GM12878 (cell line): ENCODE data around the gene PARS2. TPM values are rescaled to one million over a fixed set of nuclear protein-coding genes. Genes with fewer than 3 reads are reported as not detected.

ENCODE experiments used
- ATAC-seq: fragments of 200-7000 bp; cut with Tn5 transposase; 3 replicates; pipeline ENCODE4 v1.9.1; 2020; ENCODE audit warnings: mild to moderate bottlenecking, moderate library complexity
- BruUV-seq: library from RNA; stranded (reverse); fragments of 400-500 nt; replicated peaks from 2 replicates; lab custom pipeline; 2021; lab: Mats Ljungman, UMichigan
- CTCF ChIA-PET: fragments of 300-600 bp; sonication (Branson Sonifier 250); formaldehyde crosslinking; extraction: SDS; loops from one replicate; lab custom pipeline; 2021; ENCODE audit warnings: inconsistent platforms; lab: Yijun Ruan, JAX
- POLR2A ChIA-PET: fragments of 350-600 bp; formaldehyde crosslinking; extraction: SDS; loops from one replicate; lab custom pipeline; 2021; ENCODE audit warnings: inconsistent platforms; lab: Charles Lee
- RAD21 ChIA-PET: fragments of 300-600 bp; sonication (Branson Sonifier 250); formaldehyde crosslinking; loops from one replicate; lab custom pipeline; 2023; ENCODE audit warnings: antibody characterized with exemption; ENCODE audit not compliant: unreplicated experiment; lab: Charles Lee
- SMC1A ChIA-PET: fragments of 300-600 bp; sonication (Branson Sonifier 250); formaldehyde crosslinking; loops from one replicate; lab custom pipeline; 2023; ENCODE audit not compliant: unreplicated experiment, uncharacterized antibody; lab: Charles Lee
- DNase-seq: peaks from one replicate; pipeline ENCODE4 v3.0.0-alpha.2; 2011; ENCODE audit warnings: low read depth, low spot score
- FAIRE-seq: peaks from 3 replicates; lab custom pipeline; 2011; peaks lifted over from hg19 to GRCh38; lab: Jason Lieb, UNC
- H2AFZ ChIP-seq: 2 replicates; pipeline ENCODE4 v1.6.0; 2011; ENCODE audit warnings: low read depth, low read length, control low read depth; ENCODE audit not compliant: control insufficient read depth
- H3K27ac ChIP-seq: 2 replicates; pipeline ENCODE4 v1.5.1; 2011; ENCODE audit warnings: control low read depth; ENCODE audit not compliant: control insufficient read depth, insufficient read depth
- H3K27me3 ChIP-seq, 2 experiments: replicated peaks in 1 of 2; 2 replicates each; pipeline versions ENCODE4 v1.6.0 to v1.6.1; 2011; ENCODE audit warnings: low read length in 1 of 2; ENCODE audit not compliant: control insufficient read depth in 2 of 2, insufficient read depth in 2 of 2
- H3K36me3 ChIP-seq, 2 experiments: 2 replicates each; pipeline ENCODE4 v1.5.1; 2011; ENCODE audit warnings: low read length in 1 of 2; ENCODE audit not compliant: control insufficient read depth in 2 of 2, insufficient read depth in 2 of 2
- H3K4me1 ChIP-seq: 2 replicates; pipeline ENCODE4 v1.6.1; 2011; ENCODE audit warnings: mild to moderate bottlenecking, low read length, moderate library complexity, mixed read lengths; ENCODE audit not compliant: control insufficient read depth, insufficient read depth
- H3K4me2 ChIP-seq: 2 replicates; pipeline ENCODE4 v1.6.0; 2011; ENCODE audit warnings: control low read depth; ENCODE audit not compliant: control insufficient read depth, insufficient read depth
- H3K4me3 ChIP-seq: fragments of 200-600 bp; sonication (generic); 2 replicates; pipeline ENCODE4 v1.5.1; 2016
- H3K79me2 ChIP-seq: 2 replicates; pipeline ENCODE4 v1.6.0; 2011; ENCODE audit warnings: low read length; ENCODE audit not compliant: control insufficient read depth, insufficient read depth
- H3K9ac ChIP-seq: 2 replicates; pipeline ENCODE4 v1.8.0; 2011; ENCODE audit warnings: low read length, control low read depth, mixed read lengths; ENCODE audit not compliant: control insufficient read depth, insufficient read depth
- H3K9me3 ChIP-seq: replicated peaks from 3 replicates; pipeline ENCODE4 v1.5.1; 2011; ENCODE audit warnings: mild to moderate bottlenecking, low read length; ENCODE audit not compliant: control insufficient read depth, insufficient read depth
- H4K20me1 ChIP-seq: 2 replicates; pipeline ENCODE4 v1.6.0; 2011; ENCODE audit not compliant: control insufficient read depth, insufficient read depth
- CBFB ChIP-seq: IDR thresholded peaks from 2 replicates; pipeline ENCODE4 v1.6.1; 2016; ENCODE audit warnings: antibody characterized with exemption, low read depth
- CBX5 ChIP-seq: sonication (generic); IDR thresholded peaks from 2 replicates; pipeline ENCODE4 v1.6.1; 2016; ENCODE audit warnings: low read depth, moderate library complexity, mild to moderate bottlenecking, inconsistent platforms
- E2F4 ChIP-seq: IDR thresholded peaks from 2 replicates; pipeline ENCODE4 v1.6.1; 2012; ENCODE audit warnings: low read depth, low read length, improper control_type of control experiment
- ESRRA ChIP-seq: IDR thresholded peaks from 2 replicates; pipeline ENCODE4 v1.6.1; 2012; ENCODE audit warnings: mild to moderate bottlenecking, low read length, improper control_type of control experiment
- HSF1 ChIP-seq: fragments of 150-350 bp; IDR thresholded peaks from 2 replicates; pipeline ENCODE4 v1.6.1; 2014; ENCODE audit warnings: mild to moderate bottlenecking, low read depth, low read length
- IRF3 ChIP-seq: fragments of 450-650 bp; IDR thresholded peaks from 2 replicates; pipeline ENCODE4 v1.6.1; 2014; ENCODE audit warnings: mild to moderate bottlenecking
- NRF1 ChIP-seq: conservative IDR thresholded peaks from 2 replicates; pipeline ENCODE4 v1.6.1; 2011; ENCODE audit warnings: mild to moderate bottlenecking, low read depth, low read length, improper control_type of control experiment
- POLR2AphosphoS2 ChIP-seq: IDR thresholded peaks from 2 replicates; pipeline ENCODE4 v1.6.1; 2011; ENCODE audit warnings: low read depth, mild to moderate bottlenecking, low read length, improper control_type of control experiment, moderate library complexity
- TCF7 ChIP-seq: IDR thresholded peaks from 2 replicates; pipeline ENCODE4 v1.6.1; 2014; ENCODE audit warnings: antibody characterized with exemption, borderline replicate concordance
- WRNIP1 ChIP-seq: IDR thresholded peaks from 2 replicates; pipeline ENCODE4 v1.6.1; 2011; ENCODE audit warnings: low read depth, low read length, improper control_type of control experiment, borderline replicate concordance
- ZBTB33 ChIP-seq: fragments of 450-650 bp; IDR thresholded peaks from 2 replicates; pipeline ENCODE4 v1.6.1; 2017; ENCODE audit warnings: mild to moderate bottlenecking
- ZNF687 ChIP-seq: fragments of 450-650 bp; IDR thresholded peaks from 2 replicates; pipeline ENCODE4 v1.6.1; 2017; ENCODE audit warnings: mild to moderate bottlenecking, moderate library complexity
- ZSCAN29 ChIP-seq: fragments of 450-650 bp; IDR thresholded peaks from 2 replicates; pipeline ENCODE4 v1.6.1; 2017; ENCODE audit warnings: mild to moderate bottlenecking, moderate library complexity
- WGBS: methylation state at CpG from one replicate; pipeline ENCODE4 v1.1.6; 2016; ENCODE audit warnings: low lambda C conversion rate; ENCODE audit not compliant: insufficient replicate concordance, insufficient coverage; ENCODE audit errors: missing lambda C conversion rate; 5-methylcytosine and 5-hydroxymethylcytosine counted together
- in situ Hi-C: fragments of 300-500 bp; cut with MboI; formaldehyde crosslinking; loops from 9 replicates; pipeline ENCODE4 v1.14.3; 2018; ENCODE audit warnings: mixed read lengths
- intact Hi-C: fragments of 100-400 bp; cut with micrococcal nuclease; formaldehyde crosslinking; loops from one replicate; pipeline ENCODE4 v1.14.2; 2022; ENCODE audit not compliant: unreplicated experiment
- polyA plus RNA-seq, 11 experiments: library from polyadenylated mRNA; depleted of rRNA in 4 of 11; unstranded in 6 of 11; stranded (reverse) in 5 of 11; fragments of >200 nt; fragmentation: Nextera tagmentation in 4 of 11; fragmentation: Illumina TruSeq in 1 of 11; extraction: Ambion mirVana in 4 of 11; extraction: Trizol in 1 of 11; gene quantifications; 1 replicate in 1 of 11; 2 replicates in 10 of 11; pipeline versions ENCODE4 v1.2.1 to v1.2.3, GENCODE V29; 2011 to 2016; ENCODE audit warnings: inconsistent platforms in 2 of 11, missing spikeins in 2 of 11, low read depth in 1 of 11
- total RNA-seq, 4 experiments: library from RNA; depleted of rRNA in 3 of 4; stranded (reverse); fragments of >200 nt in 3 of 4; fragmentation: Illumina TruSeq in 1 of 4; extraction: Trizol in 1 of 4; gene quantifications; 2 replicates each; pipeline versions ENCODE4 v1.2.1 to v1.2.3, GENCODE V29; 2013 to 2021

PARS2 gene
- total and polyA plus RNA-seq, 10 of the 15 experiments (the other 5 are each of a cell fraction or from before 2014, with no cell fraction given), result 3.7 to 12.2 (median 5.9) TPM

GRCh38 chr1:54750596-54750995 lies 13.7 kb downstream of the PARS2 start (continued):
- TF ChIP-seq HSF1, result no peak
- TF ChIP-seq CBX5, result no peak
- no peak for TF ChIP-seq TCF7
- TF ChIP-seq POLR2AphosphoS2, result no peak
- TF ChIP-seq ZSCAN29, result no peak
- no peak for TF ChIP-seq IRF3
- no peak for TF ChIP-seq E2F4

- RAD21 ChIA-PET, result no interaction called here
- BruUV-seq, result no TSS peak
- FAIRE-seq, result no peak
- POLR2A ChIA-PET, result no interaction called here
- no peak for ATAC-seq
- no peak overlapping the region for H3K27ac ChIP-seq
- no peak for DNase-seq
- 0 out of 4 replicates have a peak, but pooled peaks cover 0 to 2% of the 10 kb centered on the region in 2 experiments for H3K36me3 ChIP-seq
- H3K4me3 ChIP-seq, result no peak overlapping the region
- in situ Hi-C loops, result no loop called here
- no peaks in the 10 kb centered on the region for H3K9me3 ChIP-seq
- SMC1A ChIA-PET, result no interaction called here
- CTCF ChIA-PET, result no interaction called here
- H3K4me2 ChIP-seq, result no peak overlapping the region
- no peaks in the 10 kb centered on the region for H4K20me1 ChIP-seq
- no peak overlapping the region for H3K9ac ChIP-seq
- WGBS, result 45% methylated on average over 14 of the region's 14 CpGs
- H2AFZ ChIP-seq, result no peak overlapping the region
- no peaks in the 10 kb centered on the region for H3K4me1 ChIP-seq
- H3K79me2 ChIP-seq, result no peaks in the 10 kb centered on the region
- no peaks in the 10 kb centered on the region for H3K27me3 ChIP-seq
- intact Hi-C loops, result no loop called here
- TF ChIP-seq NRF1, result no peak
- TF ChIP-seq ESRRA, result no peak
- TF ChIP-seq ZBTB33, result no peak
- TF ChIP-seq ZNF687, result no peak
- no peak for TF ChIP-seq CBFB
- TF ChIP-seq WRNIP1, result no peak
These were observed 16.1 kb downstream of the PARS2 start for GRCh38 chr1:54748094-54748835.
